B cell (primary cell): ENCODE data around the gene ZMYND8.

Source experiments
- CTCF ChIP-seq: fragments of 200-600 bp; IDR thresholded peaks from one replicate; pipeline ENCODE4 v1.8.0; 2022; ENCODE audit warnings: antibody characterized with exemption, mild to moderate bottlenecking
- EZH2 ChIP-seq: IDR thresholded peaks from 2 replicates; pipeline ENCODE4 v1.6.1; 2012; ENCODE audit warnings: borderline replicate concordance, low read depth, mild to moderate bottlenecking, moderate library complexity, low read length; ENCODE audit not compliant: insufficient read depth, poor library complexity, severe bottlenecking

- TF ChIP-seq CTCF (no peak), EZH2 (no peak)
Observed at GRCh38 chr20:47295921-47296426, 60.5 kb downstream of the ZMYND8 start.
